Activated T-cell treated with anti-CD3 and anti-CD28 coated beads for 1 hour (primary cell): ENCODE data around the gene DDX10.

ENCODE experiments used
- DNase-seq: peaks from one replicate; pipeline ENCODE4 v3.0.0-alpha.2; 2020; ENCODE audit warnings: low read depth

DDX10 gene

DNA sequence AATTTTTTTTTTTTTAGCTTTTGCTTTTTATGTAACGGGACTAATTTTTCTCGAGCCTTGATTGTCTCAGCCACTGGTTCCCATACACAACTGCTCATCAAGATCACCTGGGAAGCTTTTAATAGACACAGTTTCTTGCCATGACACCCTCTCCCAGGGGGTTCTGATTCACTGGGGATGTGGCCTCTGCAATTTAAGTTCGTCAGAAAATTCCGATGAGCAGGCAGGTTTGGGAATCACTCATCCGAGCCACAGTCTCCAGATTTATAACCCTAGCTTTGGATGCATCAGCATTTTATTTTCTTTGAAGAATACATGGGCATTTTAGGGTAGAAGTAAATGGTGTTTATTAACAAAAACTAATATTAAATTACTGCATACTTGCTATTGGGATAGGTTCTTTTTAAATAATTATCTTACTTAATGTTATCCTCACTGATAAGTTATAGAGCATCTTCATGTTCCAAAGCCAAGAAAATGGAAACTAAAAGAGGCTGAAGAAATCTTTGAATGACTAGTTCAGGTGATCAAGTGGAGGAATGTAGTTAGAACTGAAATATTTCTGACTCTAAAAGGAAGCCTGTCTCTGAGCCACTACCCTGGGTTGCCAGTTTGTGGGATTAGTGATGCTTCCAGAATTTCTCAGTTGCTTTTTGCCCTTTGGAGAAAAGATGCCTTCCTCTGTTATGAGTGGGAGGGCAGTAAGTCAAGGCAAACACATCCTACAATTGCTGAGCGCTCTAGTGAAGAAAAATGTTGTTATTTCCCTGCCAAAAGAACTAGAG, 319.0 kb downstream of the DDX10 start:
- DNase-seq, result no peak

DNA sequence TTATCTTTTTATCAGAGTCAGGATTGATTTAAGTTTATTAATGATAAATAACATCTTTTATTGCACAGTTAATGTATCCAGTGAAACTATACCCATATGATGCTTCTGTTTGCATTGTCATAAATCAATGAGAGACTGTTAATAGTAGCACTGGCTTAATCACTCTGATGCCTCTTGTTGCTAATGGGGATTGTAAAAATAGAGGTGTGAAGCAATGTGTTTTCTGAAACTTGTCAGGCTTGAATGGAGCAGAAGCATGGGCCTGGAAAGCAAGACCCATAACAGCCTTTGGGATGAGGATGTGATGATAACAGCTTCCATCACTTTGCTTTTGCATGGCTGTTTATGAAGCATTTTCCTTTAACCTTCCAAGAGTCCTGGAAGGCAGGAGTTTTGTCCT, 319.7 kb downstream of the DDX10 start:
- no peak for DNase-seq

DNA sequence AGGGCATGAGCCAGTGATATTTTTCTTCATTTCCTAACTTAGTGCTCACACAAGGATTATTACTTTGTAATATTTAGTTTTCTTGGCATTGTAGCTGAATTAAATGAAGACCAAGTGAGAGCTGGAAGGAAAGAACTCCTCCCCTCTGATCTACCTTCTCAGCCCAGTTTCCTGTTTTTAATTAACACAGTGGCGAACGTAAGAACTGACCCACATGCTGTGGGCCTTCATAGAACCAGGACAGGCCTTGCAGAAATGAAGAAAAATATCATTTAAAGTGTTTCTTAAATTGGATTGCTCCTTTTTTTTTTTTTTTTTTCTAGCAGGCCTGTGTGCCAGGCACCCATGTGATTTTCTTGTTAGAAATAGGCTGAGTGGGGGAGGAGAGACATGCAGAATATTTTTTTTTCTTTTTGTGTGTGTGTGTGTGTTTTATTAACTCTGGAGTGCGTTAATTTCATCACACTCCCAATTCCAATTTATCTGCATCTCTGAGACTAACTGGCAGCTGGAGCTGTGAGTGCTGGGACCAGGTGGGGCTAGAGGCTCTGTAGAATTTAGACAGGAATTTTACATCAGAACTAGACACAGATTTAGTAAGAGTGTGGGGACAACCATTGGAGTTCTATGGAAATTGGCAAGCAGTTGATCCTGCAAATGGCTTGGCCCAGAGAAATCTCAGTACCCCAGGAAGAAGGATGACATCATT, 320.5 kb downstream of the DDX10 start:
- no peak for DNase-seq

DNA sequence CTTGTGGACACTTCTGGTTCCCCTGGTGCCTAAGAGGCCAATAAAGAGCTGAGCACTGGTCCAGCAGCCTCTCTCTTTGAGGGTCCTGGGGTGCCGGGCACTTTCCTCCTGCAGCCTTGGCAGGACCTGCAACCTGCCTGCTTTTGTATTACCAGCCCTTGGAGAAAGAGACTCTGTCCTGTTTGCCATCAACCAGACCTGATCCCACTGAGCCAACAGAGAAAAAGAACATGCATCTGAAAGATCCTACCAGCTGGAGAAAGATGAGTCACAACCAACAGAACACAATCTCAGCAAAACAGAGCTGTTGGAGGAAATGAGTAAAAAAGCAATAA, 321.0 kb downstream of the DDX10 start:
- no peak for DNase-seq
